NCI-H2196 treated with DMSO at 0.1 percent for 48 hours (cell line): ENCODE results near the gene YWHAH.
"Not testable (repeated sequence)": the region's sequence is repeated elsewhere in the genome, so short reads cannot be mapped to it uniquely, and the experiment has no call there.

Source experiments
- DNase-seq: peaks from one replicate; lab custom pipeline; 2025; ENCODE audit not compliant: unreplicated experiment; lab: John Stamatoyannopoulos, UW

Gene YWHAH

DNA sequence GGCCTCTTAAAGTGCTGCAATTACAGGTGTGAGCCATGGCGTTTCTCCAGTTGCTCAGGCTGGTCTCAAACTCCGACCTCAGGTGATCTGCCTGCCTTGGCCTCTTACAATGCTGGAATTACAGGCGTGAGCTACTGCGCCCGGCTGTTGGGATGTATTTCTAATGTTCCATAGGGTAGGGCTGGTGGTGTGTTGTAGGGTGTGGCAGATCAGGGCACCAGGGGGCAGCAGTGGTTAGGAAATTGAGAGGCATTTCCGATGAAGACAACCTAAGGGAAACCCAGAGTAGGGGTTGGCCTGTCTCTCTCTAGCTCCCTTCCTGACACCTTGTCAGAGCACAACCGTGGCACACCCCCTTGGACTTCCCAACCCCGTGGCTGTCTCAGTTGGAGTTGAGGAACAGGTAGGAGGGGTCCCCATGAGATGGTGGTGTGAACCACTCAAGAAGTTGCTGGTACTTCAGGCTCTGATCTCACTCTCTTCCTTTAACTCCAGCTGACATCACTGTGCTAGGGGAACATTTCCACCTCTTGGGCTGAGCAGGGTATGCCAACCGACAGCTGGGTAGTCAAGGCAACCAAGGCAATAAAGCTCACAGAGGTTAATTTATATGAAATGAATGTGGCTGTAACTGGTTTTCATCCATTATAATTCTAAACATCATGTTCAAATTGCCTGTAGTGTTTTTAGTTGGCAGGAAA lies 33.0 kb downstream of the YWHAH start:
- peak; percentile 37 for DNase-seq

DNA sequence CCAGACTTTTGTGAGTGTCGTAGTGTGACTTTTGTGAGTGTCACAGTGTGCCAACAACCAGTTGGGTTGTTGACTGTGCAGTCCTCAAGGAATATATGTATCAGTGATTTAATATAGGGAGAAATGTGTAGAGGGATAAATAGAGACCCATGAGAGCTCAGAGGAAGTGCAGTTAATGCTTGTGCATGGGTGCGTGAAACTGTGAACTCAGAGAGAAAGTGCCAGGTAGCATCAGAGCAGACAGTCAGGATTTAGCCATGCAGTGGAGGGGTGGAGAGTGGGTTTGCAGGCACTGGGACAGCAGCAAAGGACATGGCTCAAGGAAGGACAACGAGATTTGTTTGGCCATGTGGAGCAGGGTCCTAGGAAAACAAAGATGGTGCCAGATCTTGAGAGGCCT lies 33.6 kb downstream of the YWHAH start:
- DNase-seq = no peak

DNA sequence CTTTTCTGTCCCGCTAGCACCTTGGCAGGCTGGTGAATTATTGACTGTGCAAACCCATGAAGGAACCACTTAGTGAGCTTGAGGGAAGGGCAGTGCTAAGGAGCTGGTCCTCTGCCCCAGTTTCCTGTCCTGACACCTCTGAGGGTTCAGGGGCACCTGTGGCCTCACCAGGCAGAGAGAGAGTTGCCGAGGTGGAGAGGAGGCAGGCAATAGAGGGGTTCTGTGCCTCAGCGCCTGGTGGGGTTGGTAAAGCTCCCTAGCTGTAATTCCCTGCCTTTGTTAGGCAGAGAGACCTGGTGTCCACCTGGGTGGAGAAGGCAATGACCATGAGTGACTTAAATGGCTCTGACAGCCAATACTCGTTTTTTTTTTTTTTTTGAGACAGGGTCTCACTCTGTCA lies 36.3 kb downstream of the YWHAH start:
- no peak for DNase-seq

DNA sequence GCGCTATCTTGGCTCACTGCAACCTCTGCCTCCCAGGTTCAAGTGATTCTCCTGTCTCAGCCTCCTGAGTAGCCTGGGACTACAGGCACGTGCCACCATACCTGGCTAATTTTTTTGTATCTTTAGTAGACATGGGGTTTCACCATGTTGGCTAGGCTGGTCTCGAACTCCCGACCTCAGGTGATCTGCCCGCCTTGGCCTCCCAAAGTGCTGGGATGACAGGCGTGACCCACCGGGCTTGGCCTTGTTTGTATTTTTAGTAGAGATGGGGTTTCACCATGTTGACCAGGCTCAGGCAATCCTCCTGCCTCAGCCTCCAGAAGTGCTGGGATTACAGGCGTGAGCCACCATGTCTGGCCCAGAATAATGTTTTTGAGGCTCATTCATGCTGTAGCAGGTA lies 37.6 kb downstream of the YWHAH start:
- not testable (repeated sequence) for DNase-seq

DNA sequence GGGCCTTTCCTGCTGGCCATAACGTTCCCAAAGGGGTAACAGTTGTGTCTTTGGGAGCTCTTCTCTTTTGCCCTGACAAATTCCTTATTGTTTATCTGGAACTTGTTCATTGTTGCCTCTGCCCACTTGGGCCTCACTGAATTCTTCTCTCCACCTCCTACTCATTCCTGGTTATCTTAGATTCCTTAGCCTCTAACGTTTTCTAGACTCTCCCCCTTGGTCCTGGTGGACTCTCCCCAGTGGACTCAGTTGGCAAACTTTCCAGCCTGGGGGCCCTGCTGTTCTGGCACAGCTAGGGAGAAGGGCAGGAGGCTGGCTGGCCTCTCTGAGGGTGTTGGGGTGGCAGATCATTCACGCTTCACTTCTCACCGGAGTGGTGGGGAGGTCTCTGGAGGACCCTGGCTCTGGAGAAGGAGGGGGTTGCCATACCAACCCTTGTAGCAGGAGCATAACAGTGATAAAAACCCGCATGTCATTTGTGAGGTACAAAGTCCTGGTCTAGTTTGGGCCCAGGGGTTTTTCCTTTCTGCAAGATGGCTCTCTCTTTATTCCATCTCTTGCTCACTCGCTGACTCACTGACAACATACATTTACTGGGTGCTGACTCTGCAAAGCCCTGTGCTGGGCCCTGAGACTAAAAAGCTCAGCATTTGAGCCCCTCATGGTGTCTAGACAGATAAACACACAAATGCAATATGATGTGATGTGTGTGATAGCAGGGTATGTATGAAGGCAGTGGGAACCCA lies 39.7 kb downstream of the YWHAH start:
- DNase-seq = no peak

DNA sequence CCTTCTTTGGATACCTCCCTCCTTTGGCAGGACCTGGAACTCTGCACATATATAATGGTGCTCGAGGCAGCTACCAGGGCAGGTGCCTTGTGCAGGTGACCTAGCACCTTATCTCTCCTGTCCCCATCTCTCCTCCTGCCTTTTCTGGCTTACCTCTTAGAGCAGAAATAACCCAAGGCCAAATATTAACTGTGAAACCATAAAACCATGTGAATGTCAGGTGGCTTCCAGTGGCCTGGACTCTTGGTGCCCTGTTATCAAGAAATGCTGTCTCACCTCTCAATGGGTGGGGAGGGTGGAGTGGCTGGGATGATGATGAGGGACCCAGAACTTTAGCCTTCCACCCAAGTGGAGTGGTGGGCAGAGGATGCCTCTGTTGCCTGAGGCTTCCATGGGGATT lies 42.9 kb downstream of the YWHAH start:
- DNase-seq = no peak

DNA sequence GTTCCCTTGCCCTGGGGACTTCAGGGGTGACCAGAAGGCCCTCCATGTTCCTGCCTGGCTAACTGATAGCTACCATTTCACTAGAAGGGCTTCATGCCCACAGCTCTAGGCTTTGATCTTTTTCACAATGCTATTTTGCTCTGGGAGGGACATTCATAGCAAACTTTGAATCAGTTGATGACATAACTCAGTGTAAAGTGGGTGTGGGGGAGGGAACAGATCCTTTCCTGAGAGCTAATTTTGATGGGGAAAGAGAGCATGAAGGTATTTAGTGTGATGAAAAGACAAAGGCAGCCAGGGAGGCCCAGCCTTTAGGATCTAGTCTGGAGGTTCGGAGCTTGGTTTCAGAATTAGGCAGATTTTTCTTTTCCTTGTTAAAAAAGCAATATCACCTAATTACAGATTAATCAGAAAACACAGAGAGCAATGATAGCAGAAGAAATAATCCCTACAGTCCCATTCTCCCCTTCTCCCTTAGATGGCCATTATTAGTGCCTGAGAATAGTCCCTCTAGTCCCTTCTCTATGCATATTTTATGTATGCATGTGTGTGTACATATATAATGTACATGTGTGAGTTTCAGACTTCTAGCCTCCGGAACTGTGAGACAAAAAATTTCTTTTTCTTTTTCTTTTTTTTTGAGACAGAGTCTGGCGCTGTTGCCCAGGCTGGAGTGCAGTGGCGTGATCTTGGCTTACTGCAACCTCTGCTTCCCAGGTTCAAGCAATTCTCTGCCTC lies 46.9 kb downstream of the YWHAH start:
- no peak for DNase-seq

DNA sequence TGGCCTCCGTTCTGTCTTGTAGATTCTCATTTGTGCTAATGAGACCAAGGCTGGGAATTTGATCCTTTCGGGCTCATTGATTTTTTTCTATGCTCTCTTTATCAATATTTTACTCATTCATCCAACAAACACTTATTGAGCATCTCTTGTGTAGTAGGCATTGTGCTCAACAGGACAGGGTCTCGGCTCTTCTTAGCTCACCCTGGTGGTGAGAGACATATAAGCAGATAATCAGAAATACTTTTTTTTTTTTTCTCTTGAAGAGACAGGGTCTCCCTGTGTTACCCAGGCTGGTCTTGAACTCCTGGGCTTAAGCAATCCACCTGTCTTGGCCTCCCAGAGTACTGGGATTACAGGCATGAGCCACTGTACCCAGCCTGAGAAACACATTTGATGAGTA lies 50.7 kb downstream of the YWHAH start:
- no peak for DNase-seq

DNA sequence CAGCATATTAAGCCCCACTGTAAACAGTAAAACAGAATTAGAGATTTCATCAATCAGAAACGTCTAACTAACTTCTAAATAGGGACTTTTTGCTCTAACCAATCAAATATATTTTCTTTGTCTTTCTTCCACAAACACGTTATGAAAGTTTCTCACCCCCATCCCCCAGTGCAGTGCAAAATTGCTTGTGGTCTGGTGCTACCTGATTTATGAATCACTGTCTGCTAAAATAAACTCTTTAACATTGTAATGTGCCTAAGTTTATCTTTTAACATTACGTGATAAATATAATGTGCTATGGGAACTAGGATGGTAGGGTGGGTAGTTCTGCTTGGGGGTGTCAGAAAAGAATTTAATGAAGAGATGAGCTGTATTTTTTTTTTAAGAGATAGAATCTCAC lies 51.5 kb downstream of the YWHAH start:
- no peak for DNase-seq

DNA sequence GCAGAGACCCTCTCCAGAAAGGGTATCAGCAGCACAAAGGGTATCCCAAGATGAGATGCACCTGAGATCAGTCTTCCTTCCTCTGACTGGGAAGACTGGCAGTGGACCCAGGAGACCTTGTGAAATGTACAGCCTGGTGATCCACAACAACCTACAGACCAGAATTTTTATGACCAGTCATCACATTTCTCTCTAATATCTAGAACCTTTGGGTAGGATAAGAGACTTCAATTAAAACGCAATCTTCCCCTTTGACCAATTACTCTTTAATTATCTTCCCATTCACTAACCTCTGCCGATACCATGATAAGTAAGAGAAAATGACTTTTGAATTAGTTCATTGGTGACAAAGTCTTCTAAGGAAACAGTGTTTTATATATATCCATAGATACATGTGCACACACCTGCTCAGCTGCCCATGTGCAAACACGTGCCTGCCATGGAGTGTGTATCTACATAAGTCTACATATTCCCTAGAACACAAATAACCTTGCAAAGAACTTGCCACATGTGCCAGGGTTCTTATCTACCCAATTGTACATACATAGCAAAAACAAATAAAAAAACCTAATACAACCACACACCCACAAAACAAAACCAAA lies 54.5 kb downstream of the YWHAH start:
- no peak for DNase-seq

DNA sequence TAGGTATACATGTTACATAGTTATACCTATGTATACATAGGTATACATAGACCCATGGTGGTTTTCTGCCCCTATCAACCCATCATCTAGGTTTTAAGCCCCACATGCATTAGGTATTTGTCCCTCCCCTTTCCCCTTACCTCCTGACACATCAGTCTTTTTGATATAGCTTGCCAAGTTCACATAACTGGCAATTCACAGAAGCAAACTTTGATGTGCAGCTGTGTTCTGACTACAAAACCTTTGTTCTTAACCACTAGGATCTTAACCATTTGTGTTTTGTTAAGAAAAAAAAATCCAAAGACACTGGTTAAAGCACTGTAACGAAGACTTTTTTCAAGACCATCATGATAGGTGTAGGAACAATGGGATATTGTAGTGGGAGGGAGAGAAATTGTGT lies 55.8 kb downstream of the YWHAH start:
- no peak for DNase-seq

DNA sequence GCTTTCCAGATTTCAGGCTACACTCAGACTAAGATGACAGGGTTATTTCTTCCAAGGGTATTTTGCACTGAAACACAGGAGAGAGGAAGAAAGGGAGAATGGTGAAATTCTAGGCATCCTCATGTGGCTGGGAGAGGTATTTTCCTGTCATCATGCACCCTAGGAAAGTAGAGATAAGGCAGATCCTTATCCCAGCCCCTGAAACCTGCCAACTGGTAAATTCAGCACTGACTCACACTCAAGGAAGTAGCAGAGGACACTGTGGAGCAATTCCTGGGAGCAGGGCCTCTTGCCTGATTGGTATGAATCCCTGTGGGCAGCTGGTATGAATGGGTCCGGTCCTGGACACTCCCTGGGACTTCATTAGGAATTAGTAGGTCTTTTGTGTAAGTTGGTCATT lies 61.1 kb downstream of the YWHAH start:
- DNase-seq = no peak
